Brain pericyte (primary cell): ENCODE data around the gene MUC4.
"Not testable (repeated sequence)": the region's sequence is repeated elsewhere in the genome, so short reads cannot be mapped to it uniquely, and the experiment has no call there.

Source experiments
- DNase-seq: peaks from one replicate; pipeline ENCODE4 v3.0.0-alpha.2; 2012; ENCODE audit warnings: low read depth, low spot score

The MUC4 gene

GRCh38 chr3:195738274-195739044, 73.3 kb downstream of the MUC4 start:
- no peak for DNase-seq

GRCh38 chr3:195737782-195738181, 73.9 kb downstream of the MUC4 start:
- DNase-seq = not testable (repeated sequence)

DNA sequence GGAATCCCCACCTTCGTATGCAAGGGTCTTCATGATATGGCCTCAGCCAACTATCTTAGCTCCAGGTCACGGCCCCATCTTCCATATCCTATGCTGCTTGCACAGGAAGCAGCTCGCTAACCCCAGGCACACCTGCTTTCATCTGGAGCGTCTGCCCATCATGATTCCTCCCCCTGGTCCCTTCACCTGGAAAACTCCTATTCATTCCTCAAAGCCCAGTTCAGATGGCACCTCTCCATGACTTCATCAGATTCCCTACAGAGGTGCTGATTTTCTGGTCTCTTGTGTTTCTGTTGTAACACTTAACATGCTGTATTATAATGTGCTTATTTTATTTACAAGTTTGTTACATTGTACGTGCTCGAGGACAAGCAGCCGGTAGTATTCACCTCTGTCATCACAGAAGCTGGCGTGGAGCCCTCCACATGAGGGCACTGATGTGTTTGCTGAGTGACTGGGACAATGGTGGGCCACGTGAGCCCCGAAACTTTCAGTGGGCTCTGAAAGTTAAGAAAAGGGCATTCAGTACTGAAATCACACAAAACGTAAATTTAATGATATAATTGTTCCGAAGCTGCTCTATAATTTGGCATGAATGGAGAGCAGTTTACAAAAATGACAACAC, 74.8 kb downstream of the MUC4 start:
- no peak for DNase-seq

DNA sequence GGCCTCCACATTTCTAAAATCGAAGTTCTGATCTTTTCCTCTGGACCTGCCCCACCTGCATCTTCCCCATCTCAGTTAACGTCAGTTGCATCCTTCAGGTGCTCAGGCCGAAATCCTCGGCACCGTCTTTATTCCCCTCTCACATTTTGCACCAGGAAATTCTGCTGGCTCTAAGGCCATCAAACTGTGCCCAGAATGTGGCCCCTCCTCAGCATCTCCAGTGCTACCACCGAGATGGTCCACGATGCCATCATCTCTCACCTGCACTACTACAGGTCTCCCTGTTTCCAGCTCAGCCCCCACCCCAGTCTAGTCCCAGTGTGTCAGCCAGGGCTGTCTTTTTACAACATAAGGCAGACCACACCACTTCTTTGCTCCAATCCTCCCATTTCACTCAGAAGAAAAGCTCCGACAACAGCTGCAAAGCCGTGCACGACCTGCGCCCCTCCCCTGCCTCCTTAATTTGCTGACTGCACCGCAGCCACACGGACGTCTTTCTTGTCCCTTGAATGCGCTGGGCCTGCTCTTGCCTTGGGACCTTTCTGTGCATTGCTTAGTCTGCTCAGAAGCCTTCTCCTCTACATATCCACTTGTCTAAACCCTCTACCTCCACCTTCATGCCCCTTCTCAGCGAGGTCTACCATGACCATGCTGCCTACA, 76.6 kb downstream of the MUC4 start:
- DNase-seq = no peak

DNA sequence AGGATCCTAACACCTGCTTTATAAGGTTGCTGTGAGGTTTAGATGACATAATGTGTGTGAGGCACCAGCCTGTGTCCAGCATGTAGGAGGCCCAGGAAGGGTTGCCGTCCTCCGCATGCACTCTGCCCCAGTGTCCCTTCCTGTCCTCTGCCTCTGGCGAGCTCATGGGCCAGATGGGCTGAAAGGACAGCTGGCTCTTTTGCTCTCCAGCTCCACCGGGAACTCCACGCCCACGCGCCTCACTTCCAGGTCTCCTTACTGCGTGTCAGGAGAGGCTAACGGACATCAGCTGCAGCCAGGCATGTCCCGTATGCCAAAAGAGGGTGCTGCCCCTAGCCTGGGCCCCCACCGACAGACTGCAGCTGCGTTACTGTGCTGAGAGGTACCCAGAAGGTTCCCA, 78.8 kb downstream of the MUC4 start:
- DNase-seq = no peak

DNA sequence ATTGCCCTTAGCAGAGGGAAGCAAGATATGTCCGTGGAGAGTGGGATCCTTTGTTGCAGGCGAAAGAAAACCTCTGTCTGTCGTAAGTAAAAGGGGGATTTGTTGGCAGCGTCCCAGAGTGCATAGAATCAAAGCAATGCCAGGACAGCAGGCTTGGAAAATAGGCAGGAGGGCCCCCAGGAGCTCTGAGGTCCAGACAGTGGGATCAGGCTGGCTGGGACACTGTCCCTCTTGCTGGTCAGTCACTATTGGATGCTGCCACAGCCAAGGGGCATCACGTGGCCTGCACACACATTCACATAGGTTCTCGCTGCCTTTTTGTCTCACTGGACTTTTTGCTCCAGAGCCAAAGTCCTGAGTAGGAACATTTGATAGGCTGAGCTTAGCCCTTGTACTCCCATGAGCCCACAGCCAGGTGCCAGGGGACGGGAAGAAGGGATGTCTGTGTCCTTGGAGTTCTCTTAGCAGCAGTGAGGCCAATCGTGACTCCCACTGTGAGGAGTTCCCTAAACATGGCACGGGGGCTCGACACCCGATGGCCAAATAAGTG, 80.3 kb downstream of the MUC4 start:
- DNase-seq = no peak

DNA sequence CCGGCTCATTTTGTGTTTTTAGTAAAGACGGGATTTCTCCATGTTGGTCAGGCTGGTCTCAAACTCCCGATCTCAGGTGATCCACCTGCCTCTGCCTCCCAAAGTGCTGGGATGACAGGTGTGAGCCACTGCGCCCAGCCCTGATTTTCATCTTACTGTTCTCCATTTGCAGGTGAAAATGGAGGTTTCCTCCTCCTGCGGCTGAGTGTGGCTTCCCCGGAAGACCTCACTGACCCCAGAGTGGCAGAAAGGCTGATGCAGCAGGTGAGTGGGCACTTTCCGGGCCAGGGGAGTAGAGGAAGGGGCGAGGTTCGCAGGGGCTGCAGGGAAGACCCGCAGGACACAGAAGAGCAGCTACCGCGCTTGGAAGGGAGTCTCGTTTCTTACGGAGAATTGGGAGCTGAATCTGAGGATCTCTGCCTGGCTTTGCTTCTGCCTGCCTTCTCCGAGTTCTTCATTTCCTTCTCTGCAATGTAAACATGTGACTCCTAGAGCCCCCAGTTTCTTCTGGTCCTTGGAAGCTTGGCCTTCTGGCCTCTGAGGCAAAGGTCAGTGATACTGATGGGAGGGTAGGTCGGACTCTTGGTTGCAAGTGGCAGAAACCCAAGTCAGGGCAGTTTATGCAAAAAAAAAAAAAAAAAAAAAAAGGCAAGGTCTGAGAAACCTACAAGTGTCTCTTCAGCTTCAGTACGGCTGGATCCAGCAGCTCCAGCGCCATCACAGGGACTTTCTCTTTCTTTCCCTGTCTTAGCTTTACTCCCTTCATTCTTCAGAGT, 82.1 kb downstream of the MUC4 start:
- no peak for DNase-seq

DNA sequence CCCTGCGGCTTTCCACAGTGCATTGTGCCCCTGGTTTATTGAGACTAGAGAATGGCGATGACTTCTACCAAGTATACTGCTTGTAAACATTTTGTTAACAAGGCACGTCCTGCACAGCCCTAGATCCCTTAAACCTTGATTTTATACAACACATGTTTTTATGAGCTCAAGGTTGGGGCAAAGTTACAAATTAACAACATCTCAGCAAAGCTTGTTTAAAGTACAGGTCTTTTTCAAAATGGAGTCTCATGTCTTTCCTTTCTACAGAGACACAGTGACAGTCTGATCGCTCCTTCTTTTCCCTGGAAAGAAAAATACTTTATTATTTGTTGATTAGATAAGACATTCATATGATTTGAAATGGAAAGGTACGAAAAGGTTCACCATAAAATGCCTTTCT, 82.9 kb downstream of the MUC4 start:
- not testable (repeated sequence) for DNase-seq

GRCh38 chr3:195727606-195728195, 84.0 kb downstream of the MUC4 start:
- DNase-seq = no peak

- DNase-seq = not testable (repeated sequence)
Measured at GRCh38 chr3:195725916-195726740, 85.6 kb downstream of the MUC4 start.

DNA sequence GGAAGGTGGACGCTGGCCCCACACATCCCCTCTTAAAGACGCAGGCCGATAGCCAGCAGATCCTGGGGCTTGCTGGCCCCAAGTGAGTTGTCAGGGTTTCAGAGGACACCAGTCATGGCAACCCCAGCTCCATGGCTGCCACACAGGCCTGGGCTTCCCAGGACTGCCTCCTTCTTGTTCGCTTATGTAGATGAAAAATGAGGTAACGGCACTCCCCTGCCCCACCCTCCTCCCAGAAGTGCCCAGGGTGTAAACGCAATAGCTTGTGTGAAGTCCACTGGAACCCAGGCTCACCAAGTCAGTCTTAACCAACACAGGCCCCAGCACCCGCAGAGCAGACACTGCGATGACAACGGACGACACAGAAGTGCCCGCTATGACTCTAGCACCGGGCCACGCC, 87.4 kb downstream of the MUC4 start:
- DNase-seq = not testable (repeated sequence)

GRCh38 chr3:195722996-195723345, 88.8 kb downstream of the MUC4 start:
- DNase-seq = not testable (repeated sequence)

DNA sequence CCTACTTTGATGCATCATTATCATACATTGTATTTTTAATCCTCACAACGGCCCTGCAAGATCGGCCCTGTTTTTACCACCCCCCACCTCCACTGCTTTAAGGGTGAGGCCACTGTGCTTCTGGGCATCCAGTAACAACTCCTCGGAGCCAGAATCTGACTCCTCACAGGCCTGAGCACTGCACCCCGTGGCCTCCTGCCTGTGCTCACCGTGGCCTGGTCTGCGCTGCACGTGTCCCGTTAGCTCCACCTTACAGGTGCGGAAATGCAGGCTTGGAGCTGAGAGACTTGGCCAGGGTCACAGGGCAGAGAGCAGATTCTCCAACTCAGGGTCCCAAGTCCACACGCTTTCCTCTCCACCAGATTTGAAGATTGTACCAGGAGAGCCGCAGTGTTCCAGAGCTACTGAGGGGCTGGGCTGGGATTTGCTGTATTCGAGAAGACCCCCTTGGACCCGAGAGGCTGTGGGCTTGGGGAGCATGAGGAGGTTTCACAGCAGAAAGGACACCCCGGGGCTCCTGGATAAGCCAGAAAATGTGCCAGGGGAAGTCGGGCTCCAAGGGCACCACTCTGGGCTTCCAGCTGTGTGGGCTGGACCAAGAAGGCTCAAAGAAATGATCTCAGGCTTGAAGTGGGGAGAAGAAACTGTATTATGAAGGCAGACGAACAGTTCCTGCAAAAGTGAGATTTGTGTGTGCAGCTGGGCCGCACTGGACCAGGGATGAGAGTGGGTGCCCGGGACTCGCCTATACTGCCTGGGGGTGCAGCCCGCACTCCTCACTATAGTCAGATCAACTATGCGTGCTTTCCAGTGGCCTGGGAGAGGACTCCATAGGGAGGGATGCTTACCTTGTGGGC, 89.4 kb downstream of the MUC4 start:
- not testable (repeated sequence) for DNase-seq

- not testable (repeated sequence) for DNase-seq
Measured at GRCh38 chr3:195720831-195721506, 90.8 kb downstream of the MUC4 start, which contains the start of gene MUC20. MUC20 (plus strand) TSS chr3:195720978; CDS start chr3:195721008, 30 bp downstream.

DNA sequence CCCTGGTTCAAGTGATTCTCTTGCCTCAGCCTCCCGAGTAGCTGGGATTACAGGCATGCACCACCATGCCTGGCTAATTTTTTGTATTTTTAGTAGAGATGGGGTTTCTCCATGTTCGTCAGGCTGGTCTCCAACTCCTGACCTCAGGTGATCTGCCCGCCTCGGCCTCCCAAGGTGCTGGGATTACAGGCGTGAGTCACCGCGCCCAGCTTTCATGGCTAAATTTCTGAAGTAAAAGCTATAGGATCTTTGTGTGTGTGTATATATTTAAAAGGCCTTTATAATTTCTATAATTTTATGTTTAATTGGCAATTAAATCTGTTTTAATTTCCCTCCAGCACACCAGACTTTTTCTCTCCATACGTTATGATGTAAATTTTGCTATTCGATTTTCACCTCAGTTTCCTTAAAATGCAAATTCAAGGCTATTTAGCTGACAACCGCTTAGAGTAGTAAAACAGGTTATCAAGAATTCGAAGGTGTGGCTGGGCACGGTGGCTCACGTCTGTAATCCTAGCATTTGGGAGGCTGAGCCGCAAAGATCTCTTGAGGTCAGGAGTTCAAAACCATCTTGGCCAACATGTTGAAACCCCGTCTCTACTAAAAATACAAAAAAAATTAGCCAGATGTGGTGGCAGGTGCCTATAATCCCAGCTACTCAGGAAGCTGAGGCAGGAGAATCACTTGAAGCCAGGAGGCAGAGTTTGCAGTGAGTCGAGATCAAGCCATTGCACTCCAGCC, 92.0 kb downstream of the MUC4 start:
- not testable (repeated sequence) for DNase-seq

DNA sequence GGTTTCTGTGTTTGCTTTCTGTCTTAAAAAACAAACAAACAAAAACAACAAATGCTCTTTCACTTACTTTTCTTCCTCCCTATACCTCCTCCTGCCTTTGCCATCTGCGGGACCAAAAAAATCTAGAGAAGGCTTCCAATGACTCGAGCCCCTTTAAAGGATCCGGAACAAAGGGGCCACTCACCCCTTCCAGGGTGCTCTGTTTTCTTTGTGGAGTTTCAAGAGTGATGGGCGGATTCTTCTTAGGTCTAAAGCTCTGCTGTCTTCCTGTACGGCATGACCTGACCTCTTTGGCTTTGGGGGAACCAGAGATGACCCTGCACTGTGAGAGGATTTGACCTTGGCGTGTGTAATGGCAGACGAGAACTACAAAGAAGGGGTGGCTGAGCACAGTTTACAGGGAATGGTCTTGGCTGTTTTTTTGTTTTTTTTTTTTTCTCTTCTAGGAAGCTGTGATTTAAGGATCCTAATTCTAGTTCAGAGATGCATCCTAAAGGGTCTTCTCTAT, 93.2 kb downstream of the MUC4 start:
- DNase-seq = no peak

GRCh38 chr3:195717852-195718476, 93.8 kb downstream of the MUC4 start:
- no peak for DNase-seq
